Activated CD8-positive, alpha-beta memory T cell treated with anti-CD3 and anti-CD28 coated beads, Interleukin-2, amount 50 U/mL, for 24 hours (primary cell): Measurements from ENCODE around the gene LAMA5.

Experiments used
- DNase-seq: peaks from one replicate; pipeline ENCODE4 v3.0.0-alpha.2; 2020; ENCODE audit errors: extremely low read depth

LAMA5 gene

GRCh38 chr20:62405108-62405980, 38.2 kb upstream of the LAMA5 start:
- no peak for DNase-seq

GRCh38 chr20:62404761-62405107, 37.6 kb upstream of the LAMA5 start:
- DNase-seq, result no peak

- DNase-seq, result no peak
Observed at GRCh38 chr20:62404112-62404665, 37.1 kb upstream of the LAMA5 start.

- no peak for DNase-seq
Observed at GRCh38 chr20:62403331-62403730, 36.2 kb upstream of the LAMA5 start.

GRCh38 chr20:62402456-62403150, 35.5 kb upstream of the LAMA5 start:
- no peak for DNase-seq

GRCh38 chr20:62401331-62401779, 34.2 kb upstream of the LAMA5 start:
- no peak for DNase-seq

GRCh38 chr20:62400541-62400940, 33.4 kb upstream of the LAMA5 start:
- no peak for DNase-seq

GRCh38 chr20:62400021-62400420, 32.9 kb upstream of the LAMA5 start:
- DNase-seq, result no peak

GRCh38 chr20:62398120-62398821, 31.2 kb upstream of the LAMA5 start:
- DNase-seq, result no peak

GRCh38 chr20:62396367-62397239, 29.5 kb upstream of the LAMA5 start:
- no peak for DNase-seq

- no peak for DNase-seq
Observed at GRCh38 chr20:62395311-62396242, 28.5 kb upstream of the LAMA5 start.

- DNase-seq, result no peak
Observed at GRCh38 chr20:62394248-62395245, 27.4 kb upstream of the LAMA5 start.

GRCh38 chr20:62393830-62394229, 26.7 kb upstream of the LAMA5 start:
- DNase-seq, result no peak

GRCh38 chr20:62393335-62393665, 26.2 kb upstream of the LAMA5 start:
- DNase-seq, result no peak

GRCh38 chr20:62392621-62393334, 25.7 kb upstream of the LAMA5 start:
- no peak for DNase-seq

- DNase-seq, result no peak
Observed at GRCh38 chr20:62392077-62392418, 24.9 kb upstream of the LAMA5 start.

GRCh38 chr20:62391165-62392076, 24.3 kb upstream of the LAMA5 start:
- no peak for DNase-seq
